Endothelial cell of umbilical vein (primary cell): Measurements from ENCODE around the gene MED4. TPM values are rescaled to one million over a fixed set of nuclear protein-coding genes. Genes with fewer than 3 reads are reported as not detected.

ENCODE experiments used
- BruUV-seq: library from RNA; stranded (reverse); fragments of 400-500 nt; replicated peaks from 2 replicates; lab custom pipeline; 2021; lab: Mats Ljungman, UMichigan
- CTCF ChIA-PET: fragments of 300-600, 350-600 bp; sonication (Branson Sonifier 250); formaldehyde crosslinking; loops from one replicate; lab custom pipeline; 2021; ENCODE audit warnings: antibody characterized with exemption, inconsistent platforms; lab: Charles Lee
- POLR2A ChIA-PET: fragments of 300-600, 350-600 bp; sonication (Branson Sonifier 250); formaldehyde crosslinking; loops from one replicate; lab custom pipeline; 2021; ENCODE audit warnings: antibody characterized with exemption, inconsistent platforms; lab: Charles Lee
- DNase-seq: peaks from one replicate; pipeline ENCODE4 v3.0.0-alpha.2; 2011; ENCODE audit warnings: low read depth, low spot score
- FAIRE-seq: peaks from 2 replicates; lab custom pipeline; 2011; peaks lifted over from hg19 to GRCh38; lab: Jason Lieb, UNC
- H2AFZ ChIP-seq: 2 replicates; pipeline ENCODE4 v1.6.0; 2012; ENCODE audit warnings: low read depth, low read length, control low read depth, inconsistent platforms
- H3K27ac ChIP-seq: 2 replicates; pipeline ENCODE4 v1.5.1; 2011; ENCODE audit warnings: low read depth, mild to moderate bottlenecking, control low read depth, low read length, moderate library complexity; ENCODE audit not compliant: insufficient read depth
- H3K27me3 ChIP-seq, 2 experiments: 2 replicates each; pipeline versions ENCODE4 v1.6.0 to v1.6.1; 2011; ENCODE audit warnings: low read length in 2 of 2, mixed read lengths in 1 of 2; ENCODE audit not compliant: control insufficient read depth in 2 of 2, insufficient read depth in 2 of 2
- H3K36me3 ChIP-seq, 2 experiments: 2 replicates in 1 of 2; 3 replicates in 1 of 2; pipeline ENCODE4 v1.5.1; 2011; ENCODE audit warnings: low read length in 2 of 2, mild to moderate bottlenecking in 1 of 2, moderate library complexity in 1 of 2; ENCODE audit not compliant: control insufficient read depth in 2 of 2, insufficient read depth in 2 of 2; ENCODE audit errors: extremely low read depth in 1 of 2
- H3K4me1 ChIP-seq: 3 replicates; pipeline ENCODE4 v1.5.1; 2011; ENCODE audit warnings: mild to moderate bottlenecking, low read length; ENCODE audit not compliant: control insufficient read depth, insufficient read depth; ENCODE audit errors: extremely low read depth
- H3K4me2 ChIP-seq: 2 replicates; pipeline ENCODE4 v1.6.1; 2011; ENCODE audit warnings: low read length, control low read depth, mixed read lengths; ENCODE audit not compliant: insufficient read depth
- H3K4me3 ChIP-seq, 3 experiments: fragments of 200-600 bp in 1 of 3; sonication (generic), shearing (Covaris generic) in 1 of 3; replicated peaks in 1 of 3; 2 replicates each; pipeline ENCODE4 v1.5.1; 2011 to 2016; ENCODE audit warnings: control low read depth in 3 of 3, low read length in 3 of 3, mild to moderate bottlenecking in 2 of 3, inconsistent platforms in 1 of 3, low read depth in 1 of 3, moderate library complexity in 1 of 3; ENCODE audit not compliant: insufficient read depth in 1 of 3
- H3K79me2 ChIP-seq: 2 replicates; pipeline ENCODE4 v1.6.0; 2012; ENCODE audit warnings: low read length, inconsistent platforms; ENCODE audit not compliant: control insufficient read depth, insufficient read depth
- H3K9ac ChIP-seq: replicated peaks from 2 replicates; pipeline ENCODE3; 2011; ENCODE audit warnings: low read length, control low read depth; ENCODE audit not compliant: insufficient read depth; ENCODE audit errors: extremely low read depth
- H3K9me1 ChIP-seq: replicated peaks from 3 replicates; pipeline ENCODE4 v1.6.0; 2011; ENCODE audit warnings: mild to moderate bottlenecking, low read length; ENCODE audit not compliant: control insufficient read depth, insufficient read depth; ENCODE audit errors: extremely low read depth
- H3K9me3 ChIP-seq: replicated peaks from 2 replicates; pipeline ENCODE4 v1.5.1; 2012; ENCODE audit warnings: low read length, inconsistent platforms; ENCODE audit not compliant: control insufficient read depth, insufficient read depth
- H4K20me1 ChIP-seq: replicated peaks from 2 replicates; pipeline ENCODE3; 2011; ENCODE audit warnings: mild to moderate bottlenecking, low read length; ENCODE audit not compliant: control insufficient read depth, insufficient read depth; ENCODE audit errors: extremely low read depth
- EZH2 ChIP-seq: IDR thresholded peaks from 2 replicates; pipeline ENCODE4 v1.6.1; 2012; ENCODE audit warnings: borderline replicate concordance, low read depth, mild to moderate bottlenecking, moderate library complexity, low read length, inconsistent platforms; ENCODE audit not compliant: severe bottlenecking
- FOS ChIP-seq: IDR thresholded peaks from 2 replicates; pipeline ENCODE4 v1.6.1; 2011; ENCODE audit warnings: mild to moderate bottlenecking, low read length, moderate library complexity, borderline replicate concordance; ENCODE audit not compliant: insufficient read depth
- GATA2 ChIP-seq: IDR thresholded peaks from 2 replicates; pipeline ENCODE4 v1.7.0; 2011; ENCODE audit warnings: low read depth, mild to moderate bottlenecking, moderate library complexity, mixed read lengths, low read length; ENCODE audit not compliant: insufficient read length, insufficient read depth
- JUN ChIP-seq: IDR thresholded peaks from 2 replicates; pipeline ENCODE4 v1.6.1; 2011; ENCODE audit warnings: borderline replicate concordance, low read depth; ENCODE audit not compliant: insufficient read length, insufficient read depth
- MYC ChIP-seq: IDR thresholded peaks from one replicate; pipeline ENCODE4 v1.6.1; 2011; ENCODE audit warnings: mild to moderate bottlenecking, low read depth, low read length
- POLR2A ChIP-seq: IDR thresholded peaks from 2 replicates; pipeline ENCODE4 v1.6.1; 2012; ENCODE audit warnings: low read depth, mild to moderate bottlenecking, control low read depth, low read length
- POLR2AphosphoS5 ChIP-seq: IDR thresholded peaks from 2 replicates; pipeline ENCODE4 v1.6.1; 2012; ENCODE audit warnings: low read depth, mild to moderate bottlenecking, control low read depth, low read length, moderate library complexity; ENCODE audit not compliant: insufficient read depth
- dilution Hi-C: fragments of 300-500 bp; cut with MboI; formaldehyde crosslinking; loops from one replicate; pipeline ENCODE4 v1.15.0; 2019; ENCODE audit warnings: low sequenced_read_pairs; ENCODE audit not compliant: extremely low pct_ligation_motif_present
- intact Hi-C: fragments of 100-400 bp; cut with micrococcal nuclease; formaldehyde crosslinking; loops from one replicate; pipeline ENCODE4 v1.10.0; 2022
- polyA plus RNA-seq, 4 experiments: library from polyadenylated mRNA; depleted of rRNA in 3 of 4; stranded (reverse) in 3 of 4; unstranded in 1 of 4; fragments of >200 nt; gene quantifications; 2 replicates each; pipeline versions ENCODE4 v1.2.1 to v1.2.3, GENCODE V29; 2011 to 2012; ENCODE audit warnings: missing spikeins in 1 of 4
- total RNA-seq: library from RNA; stranded (reverse); gene quantifications from 2 replicates; pipeline ENCODE4 v1.2.3, GENCODE V29; 2021
- TF ChIP-seq, protein P1 (sequence below), 2 donors: IDR thresholded peaks; 1 replicate in 1 of 2; 2 replicates in 1 of 2; pipeline ENCODE4 v1.5.1; 2011; ENCODE audit warnings: low read length in 2 of 2, mild to moderate bottlenecking in 2 of 2, moderate library complexity in 2 of 2, control low read depth in 1 of 2, inconsistent platforms in 1 of 2, low read depth in 1 of 2; ENCODE audit not compliant: insufficient read depth in 1 of 2; ENCODE audit errors: extremely low read depth in 1 of 2
- TF ChIP-seq, protein P2 (sequence below): IDR thresholded peaks from 2 replicates; pipeline ENCODE4 v1.6.1; 2011; ENCODE audit not compliant: insufficient read depth, insufficient read length

MED4 gene
- total and polyA plus RNA-seq, 2 donors (not counting 3 experiments of a cell fraction or from before 2014, with no cell fraction given), result 21.9 to 43.3 TPM

DNA sequence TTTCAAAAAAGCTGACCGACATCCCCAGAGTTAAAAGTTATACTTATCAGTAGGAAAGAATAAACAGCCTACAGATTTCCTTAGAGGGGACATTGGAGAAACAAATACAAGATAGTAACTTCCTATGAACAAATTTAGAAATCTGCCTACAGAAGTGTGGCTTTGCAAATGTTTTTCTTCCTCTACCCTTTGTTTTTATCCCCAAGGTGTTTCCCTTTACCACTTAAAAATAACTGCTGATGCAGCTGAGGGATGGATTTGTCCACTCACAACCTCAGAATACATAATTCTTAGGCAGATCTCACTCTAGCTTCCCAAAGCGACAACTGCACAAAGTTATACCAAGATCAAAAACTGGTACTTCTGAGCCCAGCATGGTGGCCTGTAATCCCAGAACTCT, 20.9 kb downstream of the MED4 start:
- TF ChIP-seq MYC (no peak), POLR2A (no peak), EZH2 (no peak), FOS (no peak), POLR2AphosphoS5 (no peak), JUN (no peak), GATA2 (no peak)
- TF ChIP-seq, protein P1, sequence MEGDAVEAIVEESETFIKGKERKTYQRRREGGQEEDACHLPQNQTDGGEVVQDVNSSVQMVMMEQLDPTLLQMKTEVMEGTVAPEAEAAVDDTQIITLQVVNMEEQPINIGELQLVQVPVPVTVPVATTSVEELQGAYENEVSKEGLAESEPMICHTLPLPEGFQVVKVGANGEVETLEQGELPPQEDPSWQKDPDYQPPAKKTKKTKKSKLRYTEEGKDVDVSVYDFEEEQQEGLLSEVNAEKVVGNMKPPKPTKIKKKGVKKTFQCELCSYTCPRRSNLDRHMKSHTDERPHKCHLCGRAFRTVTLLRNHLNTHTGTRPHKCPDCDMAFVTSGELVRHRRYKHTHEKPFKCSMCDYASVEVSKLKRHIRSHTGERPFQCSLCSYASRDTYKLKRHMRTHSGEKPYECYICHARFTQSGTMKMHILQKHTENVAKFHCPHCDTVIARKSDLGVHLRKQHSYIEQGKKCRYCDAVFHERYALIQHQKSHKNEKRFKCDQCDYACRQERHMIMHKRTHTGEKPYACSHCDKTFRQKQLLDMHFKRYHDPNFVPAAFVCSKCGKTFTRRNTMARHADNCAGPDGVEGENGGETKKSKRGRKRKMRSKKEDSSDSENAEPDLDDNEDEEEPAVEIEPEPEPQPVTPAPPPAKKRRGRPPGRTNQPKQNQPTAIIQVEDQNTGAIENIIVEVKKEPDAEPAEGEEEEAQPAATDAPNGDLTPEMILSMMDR (IDR thresholded peaks at IDR 0.05; ENCODE audit: extremely low read depth in 1 of 2, insufficient read depth in 1 of 2, low read depth in 1 of 2, low read length in 2 of 2), result no peak
- TF ChIP-seq, protein P2, sequence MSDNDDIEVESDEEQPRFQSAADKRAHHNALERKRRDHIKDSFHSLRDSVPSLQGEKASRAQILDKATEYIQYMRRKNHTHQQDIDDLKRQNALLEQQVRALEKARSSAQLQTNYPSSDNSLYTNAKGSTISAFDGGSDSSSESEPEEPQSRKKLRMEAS, result no peak
- Histone ChIP-seq H2AFZ (no peak overlapping the region), H3K27ac (no peak overlapping the region), H3K4me3 (no peak overlapping the region), H3K9me1 (no peaks in the 10 kb centered on the region), H3K9ac (no peak overlapping the region), H3K9me3 (peaks cover 4% of the 10 kb centered on the region), H4K20me1 (no peaks in the 10 kb centered on the region), H3K4me2 (no peak overlapping the region), H3K36me3 (peaks cover 20 to 26% of the 10 kb centered on the region in 2 experiments), H3K27me3 (no peaks in the 10 kb centered on the region), H3K79me2 (no peaks in the 10 kb centered on the region), H3K4me1 (no peaks in the 10 kb centered on the region)
- ChIA-PET POLR2A (no interaction called here), CTCF (interaction anchor here (1.5 kb wide), 1 partner anchor 21 kb away, joined by 3 read pairs; the partner anchor contains the start of gene MED4)
- intact Hi-C loops, result no loop called here
- peak; percentile 44 for FAIRE-seq
- dilution Hi-C loops, result no loop called here
- no TSS peak for BruUV-seq
- peak; percentile 53 for DNase-seq
